Medulla oblongata (tissue), 1 donor: ENCODE data around the gene GNA15.

ENCODE experiments used
- DNase-seq: peaks from one replicate; pipeline ENCODE4 v3.0.0-alpha.2; 2015; ENCODE audit errors: extremely low spot score

The GNA15 gene

DNA sequence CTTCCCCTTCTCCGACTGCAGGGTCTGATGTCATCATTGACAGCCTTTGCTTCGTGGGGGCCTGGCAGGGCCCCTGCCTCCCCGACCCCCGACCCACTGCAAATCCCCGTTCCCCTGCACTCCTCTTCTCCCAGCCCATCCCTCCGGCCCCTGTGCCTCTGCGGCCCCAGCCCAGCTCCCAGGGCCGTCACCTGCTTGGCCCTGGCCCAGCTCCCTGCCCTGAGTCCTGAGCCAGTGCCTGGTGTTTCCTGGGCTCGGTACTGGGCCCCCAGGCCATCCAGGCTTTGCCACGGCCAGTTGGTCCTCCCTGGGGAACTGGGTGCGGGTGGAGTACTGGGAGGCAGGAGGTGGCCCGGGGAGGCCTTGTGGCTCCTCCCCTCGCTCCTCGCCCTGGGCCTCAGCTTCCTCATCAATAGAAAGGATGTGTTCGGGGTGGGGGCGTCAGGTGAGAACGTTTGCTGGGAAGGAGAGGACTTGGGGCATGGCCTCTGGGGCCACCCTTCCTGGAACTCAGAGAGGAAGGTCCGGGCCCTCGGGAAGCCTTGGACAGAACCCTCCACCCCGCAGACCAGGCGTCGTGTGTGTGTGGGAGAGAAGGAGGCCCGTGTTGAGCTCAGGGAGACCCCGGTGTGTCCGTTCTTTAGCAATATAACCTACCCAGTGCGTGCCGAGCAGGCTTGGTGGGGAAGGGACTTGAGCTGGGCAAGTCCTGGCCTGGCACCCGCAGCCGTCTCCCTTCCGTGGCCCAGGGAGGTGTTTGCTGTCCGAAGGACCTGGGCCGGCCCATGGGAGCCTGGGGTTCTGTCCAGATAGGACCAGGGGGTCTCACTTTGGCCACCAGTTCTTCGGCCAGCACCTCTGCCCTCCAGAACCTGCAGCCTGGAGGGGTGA, 72.7 kb downstream of the GNA15 start:
- no peak for DNase-seq

DNA sequence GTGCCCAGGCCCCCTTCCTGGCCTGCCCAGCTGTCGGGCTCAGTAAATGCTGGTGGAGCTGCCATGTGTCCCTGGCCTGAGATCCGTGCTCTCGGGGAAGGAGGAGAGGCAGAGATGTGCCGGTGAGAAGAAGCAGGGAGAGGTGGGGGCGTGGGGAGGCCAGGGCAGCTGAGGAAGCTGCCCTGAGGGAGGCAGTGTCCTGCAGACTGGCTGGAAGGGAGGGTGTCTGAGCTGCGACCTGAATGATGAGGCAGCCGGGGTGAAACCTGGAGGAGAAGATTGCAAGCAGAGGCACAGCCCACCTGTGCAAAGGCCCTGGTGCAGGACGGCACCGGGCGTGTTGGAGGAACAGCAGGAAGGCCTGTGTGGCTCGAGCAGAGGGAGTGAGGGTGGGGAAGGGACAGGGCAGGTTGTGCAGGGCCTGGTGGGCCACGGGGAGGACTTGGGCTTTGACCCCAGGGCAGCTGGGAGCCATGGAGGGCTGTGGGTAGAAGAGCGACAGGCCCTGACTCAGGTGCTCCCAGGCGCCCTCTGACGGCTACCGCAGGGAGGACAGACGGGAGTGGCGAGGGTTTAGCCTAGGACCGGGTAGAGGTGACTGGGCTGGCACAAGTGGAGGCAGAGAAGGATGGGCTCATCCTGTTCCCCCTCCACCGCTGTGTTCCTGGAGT, 74.6 kb downstream of the GNA15 start:
- no peak for DNase-seq

DNA sequence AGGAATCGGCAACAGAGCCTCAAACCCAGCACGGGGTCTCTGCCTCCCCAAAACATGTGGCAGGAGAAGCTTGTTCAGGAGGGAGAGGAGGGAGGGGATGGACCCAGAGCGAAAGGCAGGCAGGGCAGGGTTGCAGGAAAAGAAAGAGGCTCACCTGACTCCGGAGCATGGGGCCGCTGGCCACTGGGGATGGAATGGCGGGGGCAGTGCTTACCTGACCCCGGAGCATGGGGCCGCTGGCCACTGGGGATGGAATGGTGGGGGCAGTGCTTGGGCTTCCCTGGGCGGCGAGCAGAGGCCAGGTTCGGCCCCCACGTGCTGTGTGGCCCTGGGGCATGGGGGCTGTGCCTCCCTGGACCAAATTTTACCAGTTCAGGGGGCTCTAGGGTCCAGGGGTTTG, 75.4 kb downstream of the GNA15 start:
- DNase-seq: no peak

DNA sequence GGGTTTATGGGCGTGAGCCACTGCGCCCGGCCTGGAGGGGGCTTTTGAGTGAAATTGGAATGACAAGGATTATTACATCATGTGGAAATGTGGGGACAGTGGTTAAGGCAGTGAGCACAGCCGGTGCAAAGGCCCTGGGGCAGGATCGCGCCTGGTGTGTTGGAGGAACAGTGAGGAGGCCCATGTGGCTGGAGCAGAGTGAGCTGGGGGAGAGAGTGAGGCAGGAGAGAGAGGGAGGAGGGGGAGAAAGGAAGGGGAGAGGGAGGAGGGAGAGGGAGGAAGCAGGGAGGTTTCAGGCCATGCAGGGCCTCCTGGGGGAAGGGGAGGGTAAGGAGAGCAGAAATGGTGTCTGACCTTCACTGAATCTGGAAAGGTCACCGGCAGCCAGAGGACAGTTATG, 77.3 kb downstream of the GNA15 start:
- DNase-seq: no peak
